HCT116 (cell line): ENCODE results near the gene ITPR1. TPM values are rescaled to one million over a fixed set of nuclear protein-coding genes. Genes with fewer than 3 reads are reported as not detected.

Experiments
- ATAC-seq: fragments of 200-7000 bp; cut with Tn5 transposase; 2 replicates; pipeline ENCODE4 v1.9.1; 2020; ENCODE audit warnings: mild to moderate bottlenecking, moderate library complexity
- BruUV-seq: library from RNA; stranded (reverse); fragments of 400-500 nt; replicated peaks from 2 replicates; lab custom pipeline; 2021; lab: Mats Ljungman, UMichigan
- CTCF ChIA-PET: fragments of 300-600 bp; sonication (Branson Sonifier 250); formaldehyde crosslinking; loops from one replicate; lab custom pipeline; 2021; ENCODE audit warnings: antibody characterized with exemption; lab: Charles Lee
- POLR2A ChIA-PET: fragments of 300-600, 350-600 bp; sonication (Branson Sonifier 250); formaldehyde crosslinking; loops from one replicate; lab custom pipeline; 2021; ENCODE audit warnings: antibody characterized with exemption; lab: Charles Lee
- RAD21 ChIA-PET, 2 experiments: fragments of 300-600 bp; sonication (Branson Sonifier 250); formaldehyde crosslinking; loops; one replicate each; lab custom pipeline; 2023; ENCODE audit warnings: low total read pairs in 2 of 2; ENCODE audit not compliant: uncharacterized antibody in 2 of 2, unreplicated experiment in 2 of 2, low non-redundant PET in 1 of 2; lab: Charles Lee
- DNase-seq: peaks from one replicate; pipeline ENCODE4 v3.0.0-alpha.2; 2010; ENCODE audit warnings: low read depth, low spot score
- H2AFZ ChIP-seq: fragments of 200-600 bp; shearing (Covaris generic), sonication (generic); 2 replicates; pipeline ENCODE4 v1.6.1; 2017; ENCODE audit warnings: low read depth, mixed run types, mixed read lengths, antibody characterized with exemption, low read length; ENCODE audit not compliant: poor library complexity, severe bottlenecking
- H3K27ac ChIP-seq: 2 replicates; pipeline ENCODE4 v1.5.1; 2012; ENCODE audit warnings: low read depth, low read length
- H3K27me3 ChIP-seq: fragments of 200-600 bp; sonication (generic); 2 replicates; pipeline ENCODE4 v1.6.1; 2016; ENCODE audit warnings: mixed run types, low read length, mixed read lengths; ENCODE audit not compliant: insufficient read depth
- H3K36me3 ChIP-seq, 2 experiments: fragments of 200-500 bp in 1 of 2; fragments of 200-600 bp in 1 of 2; sonication (Bioruptor generic) in 1 of 2; sonication (generic) in 1 of 2; 2 replicates each; pipeline versions ENCODE4 v1.5.1 to v1.6.1; 2014 to 2016; ENCODE audit warnings: low read length in 2 of 2, inconsistent platforms in 1 of 2, mixed read lengths in 1 of 2, mixed run types in 1 of 2; ENCODE audit not compliant: insufficient read depth in 2 of 2, control insufficient read depth in 1 of 2
- H3K4me1 ChIP-seq, 2 experiments: fragments of 200-600 bp in 1 of 2; sonication (generic) in 1 of 2; 2 replicates each; pipeline versions ENCODE4 v1.5.1 to v1.6.1; 2012 to 2017; ENCODE audit warnings: low read length in 2 of 2, inconsistent platforms in 1 of 2, mild to moderate bottlenecking in 1 of 2, mixed read lengths in 1 of 2, mixed run types in 1 of 2, moderate library complexity in 1 of 2; ENCODE audit not compliant: insufficient read depth in 2 of 2, control insufficient read depth in 1 of 2
- H3K4me2 ChIP-seq: fragments of 200-600 bp; sonication (generic); 2 replicates; pipeline ENCODE4 v1.6.1; 2017; ENCODE audit warnings: mixed run types, low read length, mixed read lengths
- H3K4me3 ChIP-seq, 2 experiments: fragments of 200-600 bp in 1 of 2; sonication (generic) in 1 of 2; replicated peaks in 1 of 2; 2 replicates each; pipeline ENCODE4 v1.5.1; 2011 to 2016; ENCODE audit warnings: low read length in 2 of 2, control low read depth in 1 of 2, low read depth in 1 of 2, mild to moderate bottlenecking in 1 of 2, mixed read lengths in 1 of 2, mixed run types in 1 of 2
- H3K79me2 ChIP-seq: fragments of 200-600 bp; sonication (generic); 2 replicates; pipeline ENCODE4 v1.6.1; 2017; ENCODE audit warnings: mild to moderate bottlenecking, mixed run types, low read length, moderate library complexity, mixed read lengths; ENCODE audit not compliant: insufficient read depth
- H3K9ac ChIP-seq: fragments of 200-600 bp; sonication (generic); 2 replicates; pipeline ENCODE4 v1.6.1; 2016; ENCODE audit warnings: low read length, mixed read lengths
- H3K9me2 ChIP-seq: fragments of 200-600 bp; sonication (generic), shearing (Covaris generic); 2 replicates; pipeline ENCODE4 v1.6.1; 2017; ENCODE audit warnings: mixed run types, mild to moderate bottlenecking, moderate library complexity; ENCODE audit not compliant: insufficient read depth
- H3K9me3 ChIP-seq, 2 experiments: fragments of 200-500 bp in 1 of 2; fragments of 200-600 bp in 1 of 2; sonication (Bioruptor generic) in 1 of 2; sonication (generic) in 1 of 2; 2 replicates each; pipeline ENCODE4 v1.6.1; 2014 to 2017; ENCODE audit warnings: low read length in 2 of 2, mixed read lengths in 2 of 2, inconsistent platforms in 1 of 2, low read depth in 1 of 2, mild to moderate bottlenecking in 1 of 2, mixed run types in 1 of 2, moderate library complexity in 1 of 2; ENCODE audit not compliant: control insufficient read depth in 1 of 2, insufficient read depth in 1 of 2
- H4K20me1 ChIP-seq: fragments of 200-600 bp; sonication (generic), shearing (Covaris generic); 2 replicates; pipeline ENCODE4 v1.6.1; 2017; ENCODE audit warnings: mixed run types, mild to moderate bottlenecking, moderate library complexity; ENCODE audit not compliant: insufficient read depth
- ATF3 ChIP-seq: IDR thresholded peaks from 2 replicates; pipeline ENCODE4 v1.6.1; 2012
- CBX3 ChIP-seq: IDR thresholded peaks from 2 replicates; pipeline ENCODE4 v1.6.1; 2012; ENCODE audit warnings: low read depth
- CEBPB ChIP-seq: IDR thresholded peaks from 2 replicates; pipeline ENCODE4 v1.6.1; 2012; ENCODE audit warnings: low read depth
- ELF1 ChIP-seq: IDR thresholded peaks from 2 replicates; pipeline ENCODE4 v1.6.1; 2012; ENCODE audit warnings: low read depth, borderline replicate concordance
- MAX ChIP-seq: IDR thresholded peaks from 2 replicates; pipeline ENCODE4 v1.6.1; 2012
- YY1 ChIP-seq: IDR thresholded peaks from 2 replicates; pipeline ENCODE4 v1.6.1; 2011; ENCODE audit warnings: low read length, low read depth, moderate library complexity, mild to moderate bottlenecking; ENCODE audit not compliant: insufficient replicate concordance; ENCODE audit errors: extremely low read depth
- intact Hi-C: fragments of 100-400 bp; cut with micrococcal nuclease; formaldehyde crosslinking; loops from 2 replicates; pipeline ENCODE4 v1.10.0; 2022
- total RNA-seq: library from RNA; stranded (reverse); gene quantifications from one replicate; pipeline ENCODE4 v1.2.1, GENCODE V29; 2021; ENCODE audit not compliant: unreplicated experiment
- TF ChIP-seq, protein P1 (sequence below): IDR thresholded peaks from 2 replicates; pipeline ENCODE4 v1.6.1; 2012; ENCODE audit warnings: low read depth

ITPR1 gene
- total RNA-seq, 1 experiment from 2014 or later: 9.2 TPM

- DNase-seq: no peak
- POLR2A ChIA-PET: no interaction called here
- no peaks in the 10 kb centered on the region for H4K20me1 ChIP-seq
- H3K27me3 ChIP-seq: no peaks in the 10 kb centered on the region
- H3K36me3 ChIP-seq: no peaks in the 10 kb centered on the region
- intact Hi-C loops: no loop called here
- no peak overlapping the region for H3K27ac ChIP-seq
- no peak overlapping the region for H3K4me3 ChIP-seq
- H3K4me2 ChIP-seq: no peak overlapping the region
- H3K9ac ChIP-seq: no peak overlapping the region
- CTCF ChIA-PET: no interaction called here
- peaks cover 7 to 8% of the 10 kb centered on the region in 2 experiments; a peak in 2 of 4 replicates for H3K4me1 ChIP-seq
- no peaks in the 10 kb centered on the region for H3K79me2 ChIP-seq
- no peak for ATAC-seq
- no peaks in the 10 kb centered on the region for H3K9me3 ChIP-seq
- TF ChIP-seq CEBPB (no peak), ELF1 (no peak), YY1 (no peak)
- TF ChIP-seq, all 23 proteins: peak for 0
- no peaks in the 10 kb centered on the region for H3K9me2 ChIP-seq
- H2AFZ ChIP-seq: no peak overlapping the region
- RAD21 ChIA-PET: no interaction called here
- no TSS peak for BruUV-seq
These were observed 214.2 kb downstream of the ITPR1 start for GRCh38 chr3:4707324-4707723.

GRCh38 chr3:4708230-4708629 lies 215.1 kb downstream of the ITPR1 start:
- Histone ChIP-seq H3K9me3 (no peaks in the 10 kb centered on the region), H3K4me2 (no peak overlapping the region), H4K20me1 (no peaks in the 10 kb centered on the region), H3K4me1 (peaks cover 8% of the 10 kb centered on the region in 2 experiments; a peak in 2 of 4 replicates), H3K79me2 (no peaks in the 10 kb centered on the region), H3K4me3 (no peak overlapping the region), H3K36me3 (no peaks in the 10 kb centered on the region), H3K27me3 (no peaks in the 10 kb centered on the region), H3K27ac (no peak overlapping the region), H3K9me2 (no peaks in the 10 kb centered on the region), H2AFZ (no peak overlapping the region), H3K9ac (no peak overlapping the region)
- ChIA-PET RAD21 (no interaction called here), POLR2A (no interaction called here), CTCF (no interaction called here)
- intact Hi-C loops: no loop called here
- TF ChIP-seq ATF3 (no peak), YY1 (no peak), MAX (no peak), CBX3 (no peak)
- TF ChIP-seq, protein P1, sequence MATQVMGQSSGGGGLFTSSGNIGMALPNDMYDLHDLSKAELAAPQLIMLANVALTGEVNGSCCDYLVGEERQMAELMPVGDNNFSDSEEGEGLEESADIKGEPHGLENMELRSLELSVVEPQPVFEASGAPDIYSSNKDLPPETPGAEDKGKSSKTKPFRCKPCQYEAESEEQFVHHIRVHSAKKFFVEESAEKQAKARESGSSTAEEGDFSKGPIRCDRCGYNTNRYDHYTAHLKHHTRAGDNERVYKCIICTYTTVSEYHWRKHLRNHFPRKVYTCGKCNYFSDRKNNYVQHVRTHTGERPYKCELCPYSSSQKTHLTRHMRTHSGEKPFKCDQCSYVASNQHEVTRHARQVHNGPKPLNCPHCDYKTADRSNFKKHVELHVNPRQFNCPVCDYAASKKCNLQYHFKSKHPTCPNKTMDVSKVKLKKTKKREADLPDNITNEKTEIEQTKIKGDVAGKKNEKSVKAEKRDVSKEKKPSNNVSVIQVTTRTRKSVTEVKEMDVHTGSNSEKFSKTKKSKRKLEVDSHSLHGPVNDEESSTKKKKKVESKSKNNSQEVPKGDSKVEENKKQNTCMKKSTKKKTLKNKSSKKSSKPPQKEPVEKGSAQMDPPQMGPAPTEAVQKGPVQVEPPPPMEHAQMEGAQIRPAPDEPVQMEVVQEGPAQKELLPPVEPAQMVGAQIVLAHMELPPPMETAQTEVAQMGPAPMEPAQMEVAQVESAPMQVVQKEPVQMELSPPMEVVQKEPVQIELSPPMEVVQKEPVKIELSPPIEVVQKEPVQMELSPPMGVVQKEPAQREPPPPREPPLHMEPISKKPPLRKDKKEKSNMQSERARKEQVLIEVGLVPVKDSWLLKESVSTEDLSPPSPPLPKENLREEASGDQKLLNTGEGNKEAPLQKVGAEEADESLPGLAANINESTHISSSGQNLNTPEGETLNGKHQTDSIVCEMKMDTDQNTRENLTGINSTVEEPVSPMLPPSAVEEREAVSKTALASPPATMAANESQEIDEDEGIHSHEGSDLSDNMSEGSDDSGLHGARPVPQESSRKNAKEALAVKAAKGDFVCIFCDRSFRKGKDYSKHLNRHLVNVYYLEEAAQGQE: no peak
- no TSS peak for BruUV-seq
- no peak for DNase-seq
- no peak for ATAC-seq
